ENCODE measurements around the gene MYO3A. TPM values are rescaled to one million over a fixed set of nuclear protein-coding genes. Genes with fewer than 3 reads are reported as not detected.
"Not testable (repeated sequence)": the region's sequence is repeated elsewhere in the genome, so short reads cannot be mapped to it uniquely, and the experiment has no call there.

MYO3A gene
- total and polyA plus RNA-seq, 5 donors = 0.11 TPM; not detected in 4

GRCh38 chr10:25982107-25982506 is 48.1 kb downstream of the MYO3A start:
- no peaks in the 10 kb centered on the region for H3K4me1 ChIP-seq (ENCODE audit: control insufficient read depth, insufficient read depth, low read length)
- peak in 1 of 3 donors; percentile 11 for DNase-seq
- no peak overlapping the region for H3K27ac ChIP-seq (ENCODE audit: low read length)
- H3K9me3 ChIP-seq (ENCODE audit: control insufficient read depth, low read length) = no peaks in the 10 kb centered on the region
- H3K4me3 ChIP-seq (ENCODE audit: low read length) = no peak overlapping the region
- no peak for ATAC-seq
- no peaks in the 10 kb centered on the region for H3K27me3 ChIP-seq (ENCODE audit: control insufficient read depth, insufficient read depth)
- 62% methylated on average over 3 of the region's 3 CpGs for WGBS
- intact Hi-C loops (cut with DNase I) = no loop called here

GRCh38 chr10:25988583-25988982 is 54.6 kb downstream of the MYO3A start:
- WGBS = 76% methylated on average over 2 of the region's 2 CpGs
- Histone ChIP-seq H3K4me3 (ENCODE audit: low read length) (no peak overlapping the region), H3K9me3 (ENCODE audit: control insufficient read depth, low read length) (no peaks in the 10 kb centered on the region), H3K27ac (ENCODE audit: low read length) (no peak overlapping the region), H3K27me3 (ENCODE audit: control insufficient read depth, insufficient read depth) (no peaks in the 10 kb centered on the region), H3K4me1 (ENCODE audit: control insufficient read depth, insufficient read depth, low read length) (no peaks in the 10 kb centered on the region)
- intact Hi-C loops (cut with DNase I) = no loop called here
- ATAC-seq (no peak), DNase-seq (no peak)

DNA sequence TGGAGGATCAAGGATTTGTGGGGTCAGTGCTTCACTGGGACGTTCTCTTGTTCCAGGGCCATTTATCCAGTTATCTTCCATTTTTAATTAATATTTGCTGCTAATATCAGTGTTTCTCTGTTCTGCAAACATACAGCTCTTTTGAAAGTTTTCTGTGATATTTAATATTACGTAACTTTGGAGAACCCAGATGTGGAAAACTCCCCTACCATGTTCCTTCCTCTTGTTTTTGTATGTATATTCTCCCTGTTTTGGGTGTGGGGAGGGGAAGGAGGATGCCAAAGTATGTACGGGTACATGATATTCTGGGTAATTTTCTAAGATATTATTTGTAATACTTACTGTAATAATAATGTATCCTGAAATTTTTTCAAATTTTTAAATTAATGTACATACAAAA is 55.9 kb downstream of the MYO3A start:
- H3K27me3 ChIP-seq (ENCODE audit: control insufficient read depth, insufficient read depth) = no peaks in the 10 kb centered on the region
- DNase-seq (no peak), ATAC-seq (no peak)
- WGBS = 78% methylated on average over 3 of the region's 3 CpGs
- no peaks in the 10 kb centered on the region for H3K4me1 ChIP-seq (ENCODE audit: control insufficient read depth, insufficient read depth, low read length)
- H3K27ac ChIP-seq (ENCODE audit: low read length) = no peak overlapping the region
- H3K9me3 ChIP-seq (ENCODE audit: control insufficient read depth, low read length) = no peaks in the 10 kb centered on the region
- no peak overlapping the region for H3K4me3 ChIP-seq (ENCODE audit: low read length)
- intact Hi-C loops (cut with DNase I) = no loop called here

DNA sequence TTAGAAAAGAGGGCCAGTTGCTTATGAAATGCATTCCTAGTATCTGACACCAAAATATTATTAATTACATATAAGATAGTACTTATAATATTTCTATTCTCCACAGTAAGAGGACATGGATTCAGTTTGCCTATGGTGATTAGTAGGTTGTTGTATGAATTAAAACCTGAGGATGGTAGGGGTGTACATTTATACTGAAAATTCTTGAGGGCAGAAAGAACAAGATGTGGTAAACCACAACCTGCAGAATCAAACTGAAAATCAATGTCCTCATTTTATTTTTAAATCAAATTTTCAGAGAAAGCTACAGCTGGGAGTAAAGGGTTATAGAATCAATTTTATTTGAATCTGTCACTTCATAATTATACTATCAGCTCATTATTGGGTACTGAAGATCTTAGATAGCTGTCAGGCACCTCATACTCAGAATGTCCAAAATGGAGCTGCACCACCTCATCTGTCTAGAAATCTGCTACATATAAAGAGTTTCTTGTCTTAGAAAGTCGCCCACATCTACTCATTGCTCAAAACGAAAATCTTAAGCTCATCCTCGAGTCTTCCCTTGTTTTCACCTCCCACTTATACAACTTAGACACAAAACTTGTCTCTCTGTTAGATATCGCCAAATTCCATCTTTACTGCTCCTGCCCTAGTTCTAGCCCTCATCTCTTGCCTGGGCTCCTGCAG is 65.4 kb downstream of the MYO3A start:
- no peaks in the 10 kb centered on the region for H3K9me3 ChIP-seq (ENCODE audit: control insufficient read depth, low read length)
- H3K27me3 ChIP-seq (ENCODE audit: control insufficient read depth, insufficient read depth) = no peaks in the 10 kb centered on the region
- H3K27ac ChIP-seq (ENCODE audit: low read length) = no peak overlapping the region
- ATAC-seq = no peak
- no peak for DNase-seq
- 68% methylated on average over 4 of the region's 4 CpGs for WGBS
- no peaks in the 10 kb centered on the region for H3K4me1 ChIP-seq (ENCODE audit: control insufficient read depth, insufficient read depth, low read length)
- intact Hi-C loops (cut with DNase I) = no loop called here
- no peak overlapping the region for H3K4me3 ChIP-seq (ENCODE audit: low read length)

DNA sequence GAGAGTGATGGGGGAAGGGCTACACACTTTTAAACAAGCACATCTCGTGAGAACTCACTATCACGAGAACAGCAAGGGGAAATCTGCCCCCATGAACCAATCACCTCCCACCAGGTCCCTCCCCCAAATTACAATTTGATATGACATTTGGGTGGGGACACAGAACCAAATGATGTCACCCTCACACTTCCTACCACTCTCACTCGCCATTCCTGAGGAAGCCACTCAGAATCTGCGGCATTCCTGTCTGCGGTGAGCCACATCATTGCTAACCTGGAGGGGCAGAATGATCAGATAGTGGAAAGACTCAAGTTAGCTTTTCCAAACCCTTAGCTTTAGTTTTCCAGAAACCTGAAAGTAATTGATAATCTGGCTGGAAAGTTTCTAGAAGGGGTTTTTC is 66.9 kb downstream of the MYO3A start:
- intact Hi-C loops (cut with DNase I) = no loop called here
- Histone ChIP-seq H3K4me3 (ENCODE audit: low read length) (no peak overlapping the region), H3K27ac (ENCODE audit: low read length) (no peak overlapping the region), H3K27me3 (ENCODE audit: control insufficient read depth, insufficient read depth) (no peaks in the 10 kb centered on the region), H3K4me1 (ENCODE audit: control insufficient read depth, insufficient read depth, low read length) (no peaks in the 10 kb centered on the region), H3K9me3 (ENCODE audit: control insufficient read depth, low read length) (no peaks in the 10 kb centered on the region)
- no peak for DNase-seq
- ATAC-seq = no peak
- 72% methylated on average over 5 of the region's 5 CpGs for WGBS

GRCh38 chr10:26002466-26002865 is 68.4 kb downstream of the MYO3A start:
- intact Hi-C loops (cut with DNase I); H3K4me3 ChIP-seq (ENCODE audit: low read length); DNase-seq; H3K4me1 ChIP-seq (ENCODE audit: control insufficient read depth, insufficient read depth, low read length); H3K27ac ChIP-seq (ENCODE audit: low read length); H3K27me3 ChIP-seq (ENCODE audit: control insufficient read depth, insufficient read depth); H3K9me3 ChIP-seq (ENCODE audit: control insufficient read depth, low read length); ATAC-seq: not testable (repeated sequence)
- 89% methylated on average over 7 of the region's 7 CpGs for WGBS

GRCh38 chr10:26015092-26015491 is 81.1 kb downstream of the MYO3A start:
- H3K27ac ChIP-seq (ENCODE audit: low read length) = no peak overlapping the region
- intact Hi-C loops (cut with DNase I) = no loop called here
- H3K4me3 ChIP-seq (ENCODE audit: low read length) = no peak overlapping the region
- no peak for ATAC-seq
- no peak for DNase-seq
- 31% methylated on average over 1 of the region's 1 CpG for WGBS
- no peaks in the 10 kb centered on the region for H3K27me3 ChIP-seq (ENCODE audit: control insufficient read depth, insufficient read depth)
- H3K4me1 ChIP-seq (ENCODE audit: control insufficient read depth, insufficient read depth, low read length) = no peaks in the 10 kb centered on the region
- no peaks in the 10 kb centered on the region for H3K9me3 ChIP-seq (ENCODE audit: control insufficient read depth, low read length)

- Histone ChIP-seq H3K4me1 (ENCODE audit: control insufficient read depth, insufficient read depth, low read length) (no peaks in the 10 kb centered on the region), H3K27ac (ENCODE audit: low read length) (no peak overlapping the region), H3K9me3 (ENCODE audit: control insufficient read depth, low read length) (no peaks in the 10 kb centered on the region), H3K4me3 (ENCODE audit: low read length) (no peak overlapping the region), H3K27me3 (ENCODE audit: control insufficient read depth, insufficient read depth) (no peaks in the 10 kb centered on the region)
- intact Hi-C loops (cut with DNase I) = no loop called here
- DNase-seq = no peak
- ATAC-seq = no peak
Measured at GRCh38 chr10:26022831-26023230, 88.8 kb downstream of the MYO3A start.

DNA sequence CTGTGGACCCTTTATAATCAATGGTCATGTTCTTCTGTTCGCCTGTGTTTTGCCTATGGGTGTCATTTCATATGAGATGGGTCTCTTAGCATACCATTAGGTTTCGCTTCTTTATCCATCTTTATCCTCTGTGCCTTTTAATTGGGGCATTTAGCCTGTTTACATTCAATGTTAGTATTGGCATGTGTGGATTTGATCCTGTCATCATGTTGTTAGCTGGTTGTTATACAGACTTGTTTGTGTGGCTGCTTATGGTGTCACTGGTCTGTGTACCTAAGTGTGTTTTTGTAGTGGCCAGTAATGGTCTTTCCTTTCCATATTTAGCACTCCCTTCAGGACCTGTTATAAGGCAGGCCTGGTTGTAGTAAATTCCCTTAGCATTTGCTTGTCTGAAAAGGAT is 90.3 kb downstream of the MYO3A start:
- Histone ChIP-seq H3K27me3 (ENCODE audit: control insufficient read depth, insufficient read depth) (no peaks in the 10 kb centered on the region), H3K4me1 (ENCODE audit: control insufficient read depth, insufficient read depth, low read length) (no peaks in the 10 kb centered on the region), H3K27ac (ENCODE audit: low read length) (no peak overlapping the region), H3K4me3 (ENCODE audit: low read length) (no peak overlapping the region), H3K9me3 (ENCODE audit: control insufficient read depth, low read length) (no peaks in the 10 kb centered on the region)
- WGBS = 82% methylated on average over 2 of the region's 2 CpGs
- no peak for ATAC-seq
- intact Hi-C loops (cut with DNase I) = no loop called here
- no peak for DNase-seq

- Histone ChIP-seq H3K27me3 (ENCODE audit: control insufficient read depth, insufficient read depth) (no peaks in the 10 kb centered on the region), H3K4me1 (ENCODE audit: control insufficient read depth, insufficient read depth, low read length) (no peaks in the 10 kb centered on the region), H3K4me3 (ENCODE audit: low read length) (no peak overlapping the region), H3K9me3 (ENCODE audit: control insufficient read depth, low read length) (no peaks in the 10 kb centered on the region), H3K27ac (ENCODE audit: low read length) (no peak overlapping the region)
- ATAC-seq = no peak
- intact Hi-C loops (cut with DNase I) = no loop called here
- no peak for DNase-seq
Measured at GRCh38 chr10:26025523-26025922, 91.5 kb downstream of the MYO3A start.

DNA sequence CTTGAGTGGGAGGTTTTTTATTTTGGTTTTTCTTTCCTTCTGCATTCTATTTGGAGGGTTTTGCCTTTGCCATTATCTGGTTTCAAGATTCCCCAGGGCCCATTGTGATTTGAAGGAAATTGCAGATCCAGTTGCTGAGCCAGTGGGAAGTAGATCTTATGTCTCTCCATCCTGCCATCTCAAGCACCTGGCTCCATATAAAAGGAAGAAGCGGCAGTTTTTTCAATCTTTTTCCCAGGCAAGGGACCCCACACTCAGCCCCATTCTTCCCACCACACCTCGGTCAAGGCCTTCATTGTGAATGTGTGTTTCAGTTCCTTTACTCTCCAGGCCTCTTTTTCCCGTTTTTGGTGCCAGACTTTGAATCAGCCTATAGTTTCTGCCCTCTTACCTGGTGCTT is 95.8 kb downstream of the MYO3A start:
- no peaks in the 10 kb centered on the region for H3K4me1 ChIP-seq (ENCODE audit: control insufficient read depth, insufficient read depth, low read length)
- WGBS = 71% methylated on average over 3 of the region's 3 CpGs
- ATAC-seq = no peak
- H3K27me3 ChIP-seq (ENCODE audit: control insufficient read depth, insufficient read depth) = no peaks in the 10 kb centered on the region
- no peak overlapping the region for H3K27ac ChIP-seq (ENCODE audit: low read length)
- no peaks in the 10 kb centered on the region for H3K9me3 ChIP-seq (ENCODE audit: control insufficient read depth, low read length)
- H3K4me3 ChIP-seq (ENCODE audit: low read length) = no peak overlapping the region
- no peak for DNase-seq
- intact Hi-C loops (cut with DNase I) = no loop called here

- Histone ChIP-seq H3K27me3 (ENCODE audit: control insufficient read depth, insufficient read depth) (no peaks in the 10 kb centered on the region), H3K4me1 (ENCODE audit: control insufficient read depth, insufficient read depth, low read length) (no peaks in the 10 kb centered on the region), H3K4me3 (ENCODE audit: low read length) (no peak overlapping the region), H3K9me3 (ENCODE audit: control insufficient read depth, low read length) (no peaks in the 10 kb centered on the region), H3K27ac (ENCODE audit: low read length) (no peak overlapping the region)
- intact Hi-C loops (cut with DNase I) = no loop called here
- no peak for DNase-seq
- 83% methylated on average over 3 of the region's 3 CpGs for WGBS
- no peak for ATAC-seq
Measured at GRCh38 chr10:26031300-26031699, 97.3 kb downstream of the MYO3A start.

Data from right cardiac atrium (tissue), 5 donors.